GM19397 (cell line): ENCODE results near the gene DAAM1.

Source experiments
- ATAC-seq: cut with Tn5 transposase; IDR thresholded peaks from one replicate; pipeline ENCODE4 v1.9.1; 2021; ENCODE audit warnings: mild to moderate bottlenecking, moderate library complexity; ENCODE audit not compliant: unreplicated experiment

The DAAM1 gene

DNA sequence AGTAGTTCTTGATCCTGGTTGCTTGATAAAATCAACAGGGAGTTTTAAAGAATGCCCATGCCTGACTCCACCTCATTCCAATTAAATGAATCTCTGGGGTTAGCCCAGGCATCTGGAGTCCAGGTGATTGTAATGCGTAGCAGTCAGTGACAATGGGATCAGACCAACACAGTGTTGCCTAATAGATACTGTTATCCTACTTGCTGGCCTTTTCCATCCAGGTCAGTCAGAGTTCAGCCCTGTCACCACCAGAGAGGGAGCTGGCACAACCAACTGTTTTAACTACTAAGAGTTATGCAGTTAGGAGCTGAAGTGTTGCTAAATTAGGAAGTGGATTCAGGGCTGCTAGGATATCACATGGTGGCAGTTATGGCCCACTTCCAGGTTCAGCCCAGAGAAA, 169.6 kb downstream of the DAAM1 start:
- ATAC-seq = no peak

DNA sequence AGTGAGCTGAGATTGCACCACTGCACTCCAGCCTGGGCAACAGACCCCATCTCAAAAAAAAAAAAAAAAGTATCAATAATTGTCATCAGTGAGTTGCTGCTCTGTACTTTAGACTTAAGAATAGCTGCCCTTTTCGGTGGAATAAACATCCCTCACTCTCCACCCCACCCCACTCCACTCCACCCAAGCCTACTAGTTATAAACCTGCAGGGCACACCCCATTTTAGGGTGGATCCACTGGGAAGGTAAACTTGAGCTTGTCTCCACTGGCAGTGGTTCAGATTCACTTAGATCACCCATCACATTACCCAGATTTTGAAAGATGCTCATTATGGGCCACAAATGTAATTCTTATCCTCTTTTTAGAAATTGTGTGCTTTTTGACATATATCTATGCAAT, 170.3 kb downstream of the DAAM1 start:
- ATAC-seq = no peak

DNA sequence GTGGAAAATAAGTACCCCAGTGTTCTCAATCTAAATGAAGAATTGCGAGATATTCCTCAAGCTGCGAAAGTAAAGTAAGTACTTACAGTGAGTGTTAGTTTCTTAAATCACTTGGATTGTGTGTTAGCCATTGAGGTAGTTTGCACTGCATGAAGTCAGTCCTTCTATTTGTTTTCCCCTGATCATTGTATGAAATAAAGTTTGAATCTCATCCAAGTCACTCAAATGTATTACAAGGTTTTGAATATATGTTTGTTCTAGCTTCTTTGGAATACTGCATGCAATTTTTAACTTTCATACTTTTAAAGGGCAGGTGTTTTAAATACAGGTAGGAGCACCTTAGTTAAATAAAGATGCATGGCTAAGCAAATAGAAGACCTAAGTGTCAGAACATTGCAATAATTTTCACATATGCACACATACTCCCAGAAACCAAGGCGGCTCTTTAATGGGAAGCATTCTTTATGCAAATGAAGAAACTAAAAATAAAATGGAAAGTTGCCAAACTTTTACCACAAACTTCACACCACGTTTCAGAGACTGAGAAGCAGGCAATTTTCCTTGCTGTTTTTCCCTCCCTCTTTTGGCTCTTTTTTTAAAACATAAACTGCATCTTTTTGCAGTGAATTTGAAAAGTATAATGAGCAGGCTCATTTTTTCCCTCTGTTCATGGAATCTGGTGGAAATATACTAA, 171.1 kb downstream of the DAAM1 start:
- no peak for ATAC-seq

DNA sequence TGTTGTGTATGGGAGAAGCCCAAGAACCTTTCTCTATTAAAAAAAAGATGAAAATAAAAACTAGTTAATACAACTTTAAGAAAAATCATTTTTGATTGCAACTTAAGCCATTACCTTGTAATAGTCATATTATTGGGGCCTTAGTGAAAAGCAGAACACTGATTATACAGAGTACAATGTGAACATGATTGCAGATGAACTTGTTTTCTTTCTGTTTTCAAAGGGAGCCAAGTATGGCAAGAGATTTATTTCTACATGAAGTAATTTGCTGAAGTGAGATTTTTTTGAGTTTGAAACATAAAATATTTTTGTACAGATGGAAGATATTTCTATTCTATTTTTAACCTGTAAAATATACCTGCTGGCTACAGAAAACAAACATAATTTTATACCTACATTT, 171.8 kb downstream of the DAAM1 start:
- no peak for ATAC-seq

- no peak for ATAC-seq
Observed at GRCh38 chr14:59360923-59361794, 172.7 kb downstream of the DAAM1 start.

DNA sequence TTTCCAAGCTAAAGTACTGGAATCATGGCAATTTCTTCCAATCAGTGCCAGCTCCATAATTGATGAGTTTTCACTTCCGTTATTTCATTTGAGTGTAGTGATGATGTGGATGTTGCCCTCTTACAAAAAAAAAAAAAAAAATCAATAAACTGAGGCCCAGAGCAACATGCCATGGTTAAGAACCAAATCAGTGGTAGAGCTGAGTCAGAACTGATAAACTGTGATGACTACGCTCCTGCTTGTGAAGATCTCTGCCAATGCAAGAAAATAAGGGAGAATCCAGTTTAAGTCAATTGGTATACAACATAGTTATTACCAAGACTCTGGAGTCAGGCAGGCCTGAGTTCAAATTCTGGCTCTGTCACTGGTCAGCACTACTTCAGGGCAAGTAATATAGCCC, 174.0 kb downstream of the DAAM1 start:
- ATAC-seq = no peak

DNA sequence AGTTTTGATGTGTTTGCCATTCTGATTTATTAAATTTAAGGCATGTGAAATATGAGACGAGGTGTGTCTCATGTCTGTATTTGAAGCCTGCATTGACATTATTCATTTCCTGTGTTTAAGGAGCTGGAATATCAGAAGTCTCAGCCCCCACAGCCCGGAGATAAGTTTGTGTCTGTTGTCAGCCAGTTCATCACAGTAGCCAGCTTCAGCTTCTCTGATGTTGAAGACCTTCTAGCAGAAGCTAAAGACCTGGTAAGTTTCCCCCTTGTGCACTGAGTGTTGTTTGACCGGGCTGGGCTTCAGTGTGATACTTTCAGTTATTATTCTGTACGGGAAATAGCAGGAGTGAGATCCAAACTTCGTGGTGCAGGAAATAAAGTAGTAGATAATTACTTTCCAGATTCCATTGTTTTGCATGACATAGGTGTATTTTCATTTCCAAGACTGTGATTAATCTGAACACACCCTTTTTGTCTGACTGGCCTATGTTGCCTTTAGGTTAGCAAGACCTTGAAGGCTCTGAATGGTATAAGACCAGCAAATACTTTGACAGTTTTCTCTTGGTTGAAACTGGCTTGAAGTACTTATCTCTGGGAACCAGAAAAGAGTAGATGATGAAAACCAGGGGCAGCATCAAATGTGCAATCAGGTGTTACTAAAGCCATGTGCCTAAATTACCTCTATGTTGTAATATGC, 175.2 kb downstream of the DAAM1 start:
- no peak for ATAC-seq

DNA sequence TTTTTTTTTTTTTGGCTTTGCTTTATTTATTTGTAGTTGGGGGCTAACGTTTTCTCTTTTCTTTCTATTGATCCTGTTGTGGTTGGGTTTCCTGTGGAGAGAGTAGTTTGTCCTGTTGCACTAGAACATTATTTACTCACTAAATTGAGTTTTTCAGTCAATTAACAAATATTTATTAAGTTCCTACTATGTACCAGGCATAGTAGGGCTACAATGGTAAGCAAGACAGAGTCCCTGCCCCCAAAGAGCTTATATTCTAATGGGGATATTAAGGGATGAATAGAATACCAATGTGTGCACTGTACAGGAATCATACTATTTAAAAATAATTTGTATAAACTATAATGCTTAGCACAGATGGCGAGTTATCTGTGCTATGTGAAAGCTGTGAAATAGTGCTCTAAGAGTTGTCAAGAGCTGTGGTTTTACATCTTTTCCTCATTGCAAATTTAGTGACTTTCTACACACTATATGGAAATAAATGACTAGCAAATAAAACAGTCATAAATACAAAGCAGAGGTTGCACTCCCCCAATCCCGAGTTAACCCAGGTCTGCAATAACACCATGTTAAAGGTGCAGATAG, 181.8 kb downstream of the DAAM1 start:
- ATAC-seq = no peak

GRCh38 chr14:59371771-59372170, 183.3 kb downstream of the DAAM1 start:
- ATAC-seq = no peak

DNA sequence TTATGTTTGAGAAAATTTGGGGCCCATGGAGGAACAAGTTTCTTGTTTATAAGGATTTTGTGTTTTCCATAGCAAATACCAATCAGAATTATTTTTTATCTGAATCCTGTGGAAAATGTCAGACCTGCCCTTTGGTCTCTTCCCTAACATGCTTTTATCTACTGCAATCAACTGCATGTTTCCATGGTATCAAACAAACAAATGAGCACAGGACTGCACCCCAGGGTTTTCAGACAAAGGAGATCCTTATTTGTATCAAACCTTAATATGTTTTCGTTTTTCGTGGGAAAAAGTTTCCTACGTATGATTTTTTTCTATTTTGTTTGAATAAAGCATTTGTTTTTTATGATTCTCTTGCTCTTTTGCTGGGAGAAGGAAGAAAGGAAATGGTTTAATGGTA, 185.6 kb downstream of the DAAM1 start:
- no peak for ATAC-seq

DNA sequence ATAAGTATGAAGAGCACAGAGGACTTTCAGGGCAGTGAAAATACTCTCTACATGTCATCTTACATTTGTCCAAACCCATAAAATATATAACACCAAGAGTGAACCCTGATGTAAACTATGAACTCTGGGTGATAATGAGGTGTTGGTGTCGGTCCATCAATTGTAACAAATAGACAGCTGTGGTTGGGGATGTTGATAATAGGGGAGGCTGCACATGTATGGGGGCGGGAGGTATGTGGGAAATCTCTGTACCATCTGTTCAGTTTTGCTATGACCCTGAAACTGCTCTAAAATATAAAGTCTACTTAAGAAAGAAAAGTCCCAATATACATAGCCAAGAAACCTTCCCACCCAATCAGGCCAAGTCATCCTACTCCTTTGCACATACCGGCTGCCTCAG, 188.2 kb downstream of the DAAM1 start:
- ATAC-seq = no peak

DNA sequence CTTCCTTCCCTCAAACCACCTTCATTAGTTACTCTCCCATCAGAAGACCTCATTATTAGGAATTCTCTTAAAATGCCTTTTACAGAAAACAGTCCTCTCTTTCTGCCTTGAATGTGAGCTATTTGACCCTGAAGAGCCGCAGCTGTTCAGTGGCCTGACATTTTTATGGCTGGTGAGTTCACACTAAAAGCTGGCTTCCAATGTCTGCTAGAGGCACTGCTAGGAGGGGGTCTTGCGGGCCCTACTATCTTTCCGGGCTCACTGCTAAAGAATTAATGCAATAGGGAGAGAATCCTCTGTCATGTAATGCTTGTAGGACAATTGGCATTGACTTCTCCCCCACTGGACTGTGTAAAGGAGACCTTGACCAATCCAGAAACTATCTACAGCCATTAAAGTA, 189.0 kb downstream of the DAAM1 start:
- ATAC-seq = no peak

GRCh38 chr14:59377991-59378601, 189.6 kb downstream of the DAAM1 start:
- ATAC-seq = no peak

GRCh38 chr14:59389936-59390335, 201.5 kb downstream of the DAAM1 start:
- ATAC-seq = no peak

GRCh38 chr14:59391388-59391787, 202.9 kb downstream of the DAAM1 start:
- ATAC-seq = no peak

DNA sequence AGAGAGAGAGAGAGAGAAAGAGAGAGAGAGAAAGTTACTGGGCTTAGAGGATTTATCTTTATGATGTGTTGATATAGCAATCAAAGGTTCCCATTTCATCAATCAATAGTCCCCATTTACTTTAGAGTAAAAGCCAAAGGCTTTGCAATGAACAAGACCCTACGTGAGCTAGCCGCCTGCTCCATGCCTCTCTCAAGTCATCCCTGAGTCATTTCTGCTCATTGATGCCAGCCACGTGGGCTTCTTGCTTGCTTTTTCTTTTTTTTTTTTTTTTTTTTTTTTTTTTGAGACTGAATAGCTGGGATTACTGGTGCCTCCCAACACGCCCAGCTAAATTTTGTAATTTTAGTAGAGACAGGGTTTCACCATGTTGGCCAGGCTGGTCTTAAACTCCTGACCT, 205.8 kb downstream of the DAAM1 start:
- no peak for ATAC-seq

DNA sequence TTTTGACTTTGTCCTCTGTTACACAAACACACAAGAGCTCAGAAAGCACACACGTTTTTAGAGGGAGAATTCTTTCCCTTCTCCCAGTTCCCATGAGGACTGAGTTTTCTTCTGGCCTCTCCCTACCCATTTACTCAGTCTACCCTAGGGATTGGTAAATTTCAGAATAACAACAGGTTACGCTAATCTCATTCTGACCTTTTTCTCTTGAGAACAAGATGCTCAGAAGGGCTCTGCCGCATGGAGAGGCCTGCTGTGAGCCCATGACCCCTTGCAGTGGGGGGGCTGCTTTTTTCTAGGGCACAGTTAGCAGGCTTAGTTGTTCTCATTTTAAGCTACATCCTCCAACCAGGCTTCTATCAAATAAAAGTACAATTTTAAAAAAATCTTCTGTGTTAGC, 207.2 kb downstream of the DAAM1 start:
- ATAC-seq = no peak

DNA sequence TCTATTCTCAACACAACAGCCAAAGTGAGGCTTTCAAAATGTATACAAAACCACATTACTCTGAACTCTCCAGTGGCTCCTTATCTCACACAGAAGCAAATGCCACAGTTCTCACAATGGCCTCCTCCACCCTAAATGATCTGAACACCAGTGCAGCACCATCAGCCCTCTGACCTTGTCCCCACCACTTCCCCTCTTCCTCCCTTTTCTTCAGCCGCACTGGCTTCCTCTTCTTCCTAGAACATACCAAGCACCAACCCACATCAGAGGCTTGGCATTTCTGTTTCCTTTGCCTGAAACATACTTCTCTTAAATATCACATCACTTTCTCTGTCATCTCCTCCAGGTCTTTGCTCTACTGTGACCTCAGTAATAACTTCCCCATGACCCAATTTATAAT, 210.4 kb downstream of the DAAM1 start:
- ATAC-seq = no peak

DNA sequence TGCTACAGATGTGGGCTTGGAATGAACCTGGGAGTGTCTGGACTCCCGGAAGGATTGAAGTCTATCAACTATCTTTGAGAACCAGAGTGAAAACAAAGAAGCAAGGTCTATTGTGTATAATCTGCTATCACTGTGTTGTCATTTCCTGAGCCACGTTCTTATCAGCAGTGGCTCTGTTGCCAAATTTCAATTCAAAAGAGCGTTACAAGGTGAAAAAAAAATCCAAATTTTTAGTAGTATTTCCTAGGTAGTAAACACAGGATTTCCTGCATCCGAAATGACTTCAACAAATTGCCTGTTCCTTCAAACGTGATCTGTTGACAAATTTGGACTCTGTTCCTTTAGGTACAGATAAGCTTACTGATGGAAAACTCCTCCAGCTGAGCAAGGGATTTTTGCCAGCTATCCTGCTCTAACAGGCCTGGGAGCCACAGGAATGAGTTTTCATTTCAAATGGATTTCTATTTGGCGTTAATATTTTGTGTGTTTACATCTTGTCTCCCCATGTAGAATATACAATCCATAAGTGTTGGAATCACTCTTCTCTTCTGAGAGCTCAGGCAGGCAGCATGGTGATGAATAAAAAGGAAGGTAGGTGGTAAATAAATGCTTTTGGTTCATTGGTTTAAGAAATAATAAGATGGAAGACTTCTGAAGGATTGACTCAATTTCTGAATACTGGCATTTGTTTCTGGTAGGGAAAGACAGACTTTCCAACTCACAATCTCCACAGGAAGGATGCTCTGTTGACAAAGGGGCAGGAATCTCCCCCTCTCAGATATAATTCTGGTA, 218.2 kb downstream of the DAAM1 start:
- no peak for ATAC-seq
